PC-9 (cell line): Measurements from ENCODE around the gene DNAJB12. TPM values are rescaled to one million over a fixed set of nuclear protein-coding genes. Genes with fewer than 3 reads are reported as not detected.
"Not testable (repeated sequence)": the region's sequence is repeated elsewhere in the genome, so short reads cannot be mapped to it uniquely, and the experiment has no call there.

Experiments
- BruUV-seq: library from RNA; stranded (reverse); fragments of 400-500 nt; replicated peaks from 2 replicates; lab custom pipeline; 2021; lab: Mats Ljungman, UMichigan
- CTCF ChIA-PET: fragments of 300-600 bp; sonication (Branson Sonifier 250); formaldehyde crosslinking; loops from one replicate; lab custom pipeline; 2022; ENCODE audit warnings: antibody characterized with exemption; lab: Charles Lee
- POLR2A ChIA-PET: fragments of 300-600 bp; sonication (Branson Sonifier 250); formaldehyde crosslinking; loops from one replicate; lab custom pipeline; 2022; ENCODE audit warnings: antibody characterized with exemption; ENCODE audit not compliant: unreplicated experiment; lab: Charles Lee
- DNase-seq, 2 experiments: peaks; one replicate each; pipeline versions ENCODE4 v3.0.0 to v3.0.0-alpha.2; 2015 to 2022; ENCODE audit warnings: mixed read lengths in 1 of 2
- H2AFZ ChIP-seq: fragments of 200-600 bp; sonication (generic); 2 replicates; pipeline ENCODE4 v1.8.1; 2017; ENCODE audit warnings: antibody characterized with exemption
- H3F3A ChIP-seq: fragments of 200-600 bp; sonication (generic); 2 replicates; pipeline ENCODE4 v1.8.1; 2017; ENCODE audit warnings: antibody characterized with exemption, mild to moderate bottlenecking, low read depth; ENCODE audit not compliant: insufficient read depth
- H3K27ac ChIP-seq: fragments of 200-600 bp; sonication (generic); 2 replicates; pipeline ENCODE4 v1.6.1; 2016; ENCODE audit warnings: mixed run types
- H3K27me3 ChIP-seq: fragments of 200-600 bp; sonication (generic); 2 replicates; pipeline ENCODE4 v1.6.1; 2016; ENCODE audit warnings: low read depth, mixed run types; ENCODE audit not compliant: insufficient read depth
- H3K36me3 ChIP-seq: fragments of 200-600 bp; sonication (generic); 2 replicates; pipeline ENCODE4 v1.6.1; 2016; ENCODE audit warnings: low read depth, mixed run types
- H3K4me1 ChIP-seq: fragments of 200-600 bp; sonication (generic); replicated peaks from 2 replicates; pipeline ENCODE4 v1.6.1; 2016; ENCODE audit warnings: mixed run types; ENCODE audit not compliant: insufficient read depth
- H3K4me2 ChIP-seq: fragments of 200-600 bp; sonication (generic); 2 replicates; pipeline ENCODE4 v1.6.1; 2017; ENCODE audit warnings: mixed run types
- H3K4me3 ChIP-seq: fragments of 200-600 bp; sonication (generic); 2 replicates; pipeline ENCODE4 v1.6.1; 2016; ENCODE audit warnings: mixed run types
- H3K79me2 ChIP-seq: fragments of 200-600 bp; sonication (generic); 2 replicates; pipeline ENCODE4 v1.6.1; 2017; ENCODE audit warnings: low read depth, mixed run types
- H3K9me2 ChIP-seq: fragments of 200-600 bp; sonication (generic); 2 replicates; pipeline ENCODE4 v1.8.1; 2017; ENCODE audit warnings: mild to moderate bottlenecking; ENCODE audit not compliant: insufficient read depth
- H3K9me3 ChIP-seq: fragments of 200-600 bp; sonication (generic); 2 replicates; pipeline ENCODE4 v1.8.1; 2016; ENCODE audit warnings: low read depth; ENCODE audit not compliant: insufficient read depth
- H4K20me1 ChIP-seq: fragments of 200-600 bp; sonication (generic); 2 replicates; pipeline ENCODE4 v1.8.1; 2017; ENCODE audit not compliant: insufficient read depth
- CTCF ChIP-seq: fragments of 200-600 bp; sonication (generic); conservative IDR thresholded peaks from 2 replicates; pipeline ENCODE4 v1.6.1; 2017; ENCODE audit warnings: mixed run types, antibody characterized with exemption, mild to moderate bottlenecking, moderate library complexity
- EZH2 ChIP-seq: fragments of 200-600 bp; sonication (generic); IDR thresholded peaks from 2 replicates; pipeline ENCODE4 v1.8.0; 2017; ENCODE audit warnings: antibody characterized with exemption, low read depth
- intact Hi-C: fragments of 100-400 bp; cut with micrococcal nuclease; formaldehyde crosslinking; loops from one replicate; pipeline ENCODE4 v1.10.0; 2022; ENCODE audit not compliant: unreplicated experiment
- total RNA-seq: library from RNA; stranded (reverse); gene quantifications from 2 replicates; pipeline ENCODE4 v1.2.3, GENCODE V29; 2021

DNAJB12 gene
- total RNA-seq, 1 experiment from 2014 or later: 46.9 TPM

- no peaks in the 10 kb centered on the region for H3K36me3 ChIP-seq
- H3K9me3 ChIP-seq: no peaks in the 10 kb centered on the region
- peak overlapping the region; percentile 66 for H3K4me3 ChIP-seq
- peaks cover 43% of the 10 kb centered on the region for H3K4me1 ChIP-seq
- no TSS peak for BruUV-seq
- peak overlapping the region; percentile 91 for H3K4me2 ChIP-seq
- peak; percentile 95 to 98 for DNase-seq
- H3K27ac ChIP-seq: peak overlapping the region; percentile 89
- H4K20me1 ChIP-seq: no peaks in the 10 kb centered on the region
- no peak for TF ChIP-seq EZH2
- no peak for TF ChIP-seq CTCF
- H3F3A ChIP-seq: peaks cover 53% of the 10 kb centered on the region
- peaks cover 12% of the 10 kb centered on the region; the same call in 1 of the 2 replicates for H3K79me2 ChIP-seq
- no peaks in the 10 kb centered on the region for H3K27me3 ChIP-seq
- POLR2A ChIA-PET: interaction anchor here (0.6 to 1.1 kb wide), 5 partner anchors 24 to 1783 kb away, joined by 5 to 10 read pairs (median 5); partner anchors contain the start of gene DDIT4
- CTCF ChIA-PET: interaction anchor here (0.6 to 0.9 kb wide), 2 partner anchors 21 to 34 kb away, joined by 3 to 7 read pairs; no protein-coding TSS in a partner anchor
- intact Hi-C loops: loop anchor here (1.0 kb wide), 1 partner anchor 12 kb away; no protein-coding TSS in a partner anchor
- H3K9me2 ChIP-seq: no peaks in the 10 kb centered on the region
- peak overlapping the region; percentile 34 for H2AFZ ChIP-seq
These were observed 56.7 kb downstream of the DNAJB12 start for GRCh38 chr10:72297805-72298591.

- DNase-seq: peak; percentile 75 to 78
- POLR2A ChIA-PET: interaction anchor here (0.7 to 1.1 kb wide), 4 partner anchors 24 to 1783 kb away, joined by 5 to 10 read pairs (median 6); partner anchors contain the start of gene DDIT4
- Histone ChIP-seq H3K4me3 (peak overlapping the region; percentile 66), H3K27ac (peak overlapping the region; percentile 89), H3K4me1 (peaks cover 50% of the 10 kb centered on the region), H4K20me1 (no peaks in the 10 kb centered on the region), H3K9me2 (no peaks in the 10 kb centered on the region), H3K27me3 (no peaks in the 10 kb centered on the region), H3K36me3 (no peaks in the 10 kb centered on the region), H3K79me2 (peaks cover 12% of the 10 kb centered on the region; the same call in 1 of the 2 replicates), H3K9me3 (no peaks in the 10 kb centered on the region), H3F3A (peaks cover 59% of the 10 kb centered on the region), H3K4me2 (peak overlapping the region; percentile 91), H2AFZ (peak overlapping the region; percentile 34)
- intact Hi-C loops: no loop called here
- CTCF ChIA-PET: interaction anchor here (0.6 to 0.9 kb wide), 3 partner anchors 22 to 400 kb away, joined by 3 to 7 read pairs (median 3); no protein-coding TSS in a partner anchor
- BruUV-seq: TSS peak; percentile 75
- TF ChIP-seq CTCF (no peak), EZH2 (no peak)
These were observed 57.4 kb downstream of the DNAJB12 start for GRCh38 chr10:72297281-72297804.

GRCh38 chr10:72296829-72297280 is 57.9 kb downstream of the DNAJB12 start:
- intact Hi-C loops, H3K36me3 ChIP-seq, H4K20me1 ChIP-seq, H3K9me2 ChIP-seq, H3K9me3 ChIP-seq, H3K27me3 ChIP-seq, DNase-seq: not testable (repeated sequence)
- Histone ChIP-seq H3F3A (peaks cover 59% of the 10 kb centered on the region), H3K4me2 (peak overlapping the region; percentile 91), H3K4me3 (peak overlapping the region; percentile 66), H3K4me1 (peaks cover 53% of the 10 kb centered on the region), H2AFZ (peak overlapping the region; percentile 34; the same call in 1 of the 2 replicates), H3K27ac (peak overlapping the region; percentile 89), H3K79me2 (peaks cover 12% of the 10 kb centered on the region; the same call in 1 of the 2 replicates)
- POLR2A ChIA-PET: interaction anchor here (0.7 to 1.1 kb wide), 4 partner anchors 23 to 1784 kb away, joined by 5 to 10 read pairs (median 6); partner anchors contain the start of gene DDIT4
- BruUV-seq: TSS peak; percentile 62
- CTCF ChIA-PET: interaction anchor here (0.6 to 0.9 kb wide), 2 partner anchors 35 to 400 kb away, joined by 3 read pairs; no protein-coding TSS in a partner anchor
